GM21367 (cell line): ENCODE results near the gene LRRC66.

Experiments used
- ATAC-seq: cut with Tn5 transposase; IDR thresholded peaks from one replicate; pipeline ENCODE4 v1.9.1; 2021; ENCODE audit not compliant: unreplicated experiment

The LRRC66 gene, protein sequence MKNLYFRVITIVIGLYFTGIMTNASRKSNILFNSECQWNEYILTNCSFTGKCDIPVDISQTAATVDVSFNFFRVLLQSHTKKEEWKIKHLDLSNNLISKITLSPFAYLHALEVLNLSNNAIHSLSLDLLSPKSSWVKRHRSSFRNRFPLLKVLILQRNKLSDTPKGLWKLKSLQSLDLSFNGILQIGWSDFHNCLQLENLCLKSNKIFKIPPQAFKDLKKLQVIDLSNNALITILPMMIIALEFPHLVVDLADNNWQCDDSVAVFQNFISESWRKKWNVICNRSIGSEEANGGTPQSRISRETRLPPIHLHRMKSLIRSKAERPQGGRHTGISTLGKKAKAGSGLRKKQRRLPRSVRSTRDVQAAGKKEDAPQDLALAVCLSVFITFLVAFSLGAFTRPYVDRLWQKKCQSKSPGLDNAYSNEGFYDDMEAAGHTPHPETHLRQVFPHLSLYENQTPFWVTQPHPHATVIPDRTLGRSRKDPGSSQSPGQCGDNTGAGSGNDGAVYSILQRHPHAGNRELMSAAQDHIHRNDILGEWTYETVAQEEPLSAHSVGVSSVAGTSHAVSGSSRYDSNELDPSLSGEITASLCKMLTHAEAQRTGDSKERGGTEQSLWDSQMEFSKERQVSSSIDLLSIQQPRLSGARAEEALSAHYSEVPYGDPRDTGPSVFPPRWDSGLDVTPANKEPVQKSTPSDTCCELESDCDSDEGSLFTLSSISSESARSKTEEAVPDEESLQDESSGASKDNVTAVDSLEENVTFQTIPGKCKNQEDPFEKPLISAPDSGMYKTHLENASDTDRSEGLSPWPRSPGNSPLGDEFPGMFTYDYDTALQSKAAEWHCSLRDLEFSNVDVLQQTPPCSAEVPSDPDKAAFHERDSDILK

DNA sequence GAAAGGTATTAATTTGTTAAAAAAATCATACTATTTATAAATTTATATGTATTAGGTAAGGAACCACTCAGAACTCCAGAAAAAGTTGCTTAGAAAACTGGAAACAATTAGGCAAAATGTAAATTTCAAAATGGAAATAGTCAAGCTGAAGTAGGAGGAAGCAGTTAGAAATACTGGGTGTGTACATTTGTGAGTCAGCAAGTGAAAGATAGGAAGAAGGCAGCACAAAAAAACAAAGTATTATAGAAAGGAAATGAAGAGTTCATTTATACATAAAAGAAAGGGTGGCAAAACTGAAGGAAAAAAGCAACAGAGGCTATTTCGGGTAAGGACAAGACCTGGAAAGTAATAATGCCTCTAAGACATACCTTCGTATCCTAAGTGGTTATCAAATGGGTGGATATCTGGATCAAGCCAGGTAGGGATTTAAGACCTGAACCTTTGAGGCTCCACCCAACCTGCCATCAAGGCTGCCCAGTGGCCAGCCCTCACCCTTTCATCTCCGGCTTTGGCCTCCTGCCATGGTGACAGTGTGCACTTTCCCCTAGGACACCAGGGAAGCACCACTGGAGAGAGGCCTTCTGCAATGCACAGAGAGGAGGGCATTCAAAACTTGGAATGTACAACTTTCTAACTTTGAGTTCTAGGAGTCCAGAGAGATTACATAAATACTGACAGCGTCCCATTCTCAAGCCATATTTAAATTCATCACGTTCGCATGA, at the start of gene LRRC66:
TSS of gene LRRC66 (minus strand) at position 428 of the 722 bp plus-strand sequence. CDS start 2,750 bp downstream, outside the sequence.
- ATAC-seq: no peak

DNA sequence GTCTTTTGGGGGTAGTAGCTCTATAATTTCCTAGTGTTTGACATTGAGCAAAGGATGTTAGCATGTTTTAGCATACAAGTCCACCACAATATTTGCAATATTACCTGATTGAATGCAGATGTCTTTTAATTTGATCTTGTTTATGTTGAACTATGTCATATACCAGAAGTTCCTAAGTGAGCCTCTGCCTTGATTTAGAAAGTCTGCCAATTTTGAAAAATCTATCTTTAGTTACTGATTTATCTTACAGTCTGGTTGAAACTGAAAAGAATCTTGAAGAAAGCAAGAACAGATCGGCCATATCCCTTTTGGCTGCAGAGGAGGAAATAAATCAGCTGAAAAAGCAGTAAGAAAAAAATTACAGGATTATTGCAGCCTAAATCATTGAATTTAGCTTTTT, 49.4 kb upstream of the LRRC66 start:
- no peak for ATAC-seq

DNA sequence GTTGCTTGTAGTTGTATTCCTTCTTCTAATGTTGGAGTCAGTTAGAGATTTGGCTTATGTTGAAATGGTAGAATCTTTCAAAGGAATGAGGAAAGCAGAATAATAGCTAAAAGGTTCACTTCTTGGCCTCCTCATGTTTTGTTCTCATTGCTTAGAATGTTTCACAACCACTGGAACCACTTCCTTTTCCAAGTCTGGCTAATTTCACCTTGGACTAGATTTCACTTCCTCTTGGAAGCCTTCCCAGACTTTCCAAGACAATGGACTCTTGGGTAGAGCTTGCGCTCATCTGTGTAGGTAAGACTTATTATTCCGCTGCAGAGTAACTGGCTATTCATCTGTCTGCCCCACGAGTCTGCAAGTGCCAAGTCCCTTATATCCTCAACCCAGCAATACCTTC, 39.2 kb upstream of the LRRC66 start:
- no peak for ATAC-seq

DNA sequence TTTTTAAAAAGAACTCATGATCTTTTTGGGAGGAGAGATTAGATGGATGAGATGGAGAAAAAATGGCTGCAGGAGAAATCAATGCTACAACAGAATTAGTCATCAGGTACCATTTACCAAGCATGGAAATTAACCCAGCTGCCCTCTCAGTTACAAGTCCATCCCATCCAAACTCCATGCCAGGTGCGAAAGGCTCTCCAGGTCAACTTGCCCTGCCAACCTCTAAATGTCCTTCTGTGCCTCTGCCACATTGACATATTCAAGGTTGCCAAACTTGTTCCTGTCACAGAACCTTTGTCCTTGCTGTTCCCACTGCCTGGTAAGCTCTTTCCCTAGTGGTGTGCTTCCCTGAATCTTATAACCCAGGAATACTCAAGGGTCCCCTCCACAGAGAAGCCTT, 38.1 kb upstream of the LRRC66 start:
- ATAC-seq: no peak

DNA sequence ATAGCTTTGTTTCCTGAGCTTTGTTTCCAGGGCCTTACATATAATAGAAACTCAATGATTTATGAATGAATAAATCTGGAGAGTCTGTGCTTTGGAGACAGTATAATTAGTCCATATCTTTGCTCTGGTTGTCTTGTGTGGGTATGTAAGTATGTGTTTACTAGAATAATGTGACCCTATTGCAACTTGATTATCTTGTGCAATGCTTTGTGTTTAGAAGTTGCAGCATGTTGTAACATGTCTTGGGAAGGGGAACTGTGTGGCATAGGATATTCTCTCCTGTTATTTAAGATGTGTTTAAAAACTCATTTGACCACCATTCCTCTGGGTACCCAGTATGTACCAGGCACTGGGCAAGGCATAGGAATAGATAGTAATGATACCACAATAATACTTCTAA, 37.0 kb upstream of the LRRC66 start:
- no peak for ATAC-seq

DNA sequence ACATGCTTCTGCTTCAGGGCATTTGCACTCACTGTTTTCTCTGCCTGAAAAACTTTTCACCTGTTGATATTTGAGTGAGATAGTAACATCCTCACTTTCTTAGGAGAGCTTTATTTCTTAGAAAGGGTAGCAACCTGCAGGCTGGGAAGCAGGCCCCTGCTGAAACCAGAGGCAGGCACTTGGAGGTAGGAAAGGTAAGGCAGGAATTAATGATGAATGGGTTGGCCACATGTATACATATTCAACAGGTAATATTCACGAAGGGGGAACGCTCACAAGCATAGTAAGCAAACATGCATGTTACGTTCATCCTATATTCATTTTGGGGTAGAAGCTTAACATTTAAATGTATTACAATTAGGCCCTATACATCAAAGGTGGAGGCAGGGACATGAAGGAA, 34.1 kb upstream of the LRRC66 start:
- ATAC-seq: no peak

DNA sequence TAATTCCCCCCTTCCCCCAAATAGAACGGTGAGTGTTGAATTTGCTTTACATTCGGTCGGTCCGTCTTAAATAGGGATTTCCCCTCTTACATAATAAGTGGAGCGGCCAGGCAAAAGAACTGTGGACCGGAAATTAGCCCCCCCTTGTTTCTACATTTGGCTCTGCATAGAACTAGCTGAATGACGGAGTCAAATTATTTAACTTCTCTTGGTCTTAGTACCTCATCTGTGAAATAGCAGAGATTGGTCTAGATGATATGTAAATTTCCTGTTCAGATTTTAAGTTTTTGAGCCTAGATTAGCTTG, 32.3 kb upstream of the LRRC66 start:
- ATAC-seq: peak; percentile 52

DNA sequence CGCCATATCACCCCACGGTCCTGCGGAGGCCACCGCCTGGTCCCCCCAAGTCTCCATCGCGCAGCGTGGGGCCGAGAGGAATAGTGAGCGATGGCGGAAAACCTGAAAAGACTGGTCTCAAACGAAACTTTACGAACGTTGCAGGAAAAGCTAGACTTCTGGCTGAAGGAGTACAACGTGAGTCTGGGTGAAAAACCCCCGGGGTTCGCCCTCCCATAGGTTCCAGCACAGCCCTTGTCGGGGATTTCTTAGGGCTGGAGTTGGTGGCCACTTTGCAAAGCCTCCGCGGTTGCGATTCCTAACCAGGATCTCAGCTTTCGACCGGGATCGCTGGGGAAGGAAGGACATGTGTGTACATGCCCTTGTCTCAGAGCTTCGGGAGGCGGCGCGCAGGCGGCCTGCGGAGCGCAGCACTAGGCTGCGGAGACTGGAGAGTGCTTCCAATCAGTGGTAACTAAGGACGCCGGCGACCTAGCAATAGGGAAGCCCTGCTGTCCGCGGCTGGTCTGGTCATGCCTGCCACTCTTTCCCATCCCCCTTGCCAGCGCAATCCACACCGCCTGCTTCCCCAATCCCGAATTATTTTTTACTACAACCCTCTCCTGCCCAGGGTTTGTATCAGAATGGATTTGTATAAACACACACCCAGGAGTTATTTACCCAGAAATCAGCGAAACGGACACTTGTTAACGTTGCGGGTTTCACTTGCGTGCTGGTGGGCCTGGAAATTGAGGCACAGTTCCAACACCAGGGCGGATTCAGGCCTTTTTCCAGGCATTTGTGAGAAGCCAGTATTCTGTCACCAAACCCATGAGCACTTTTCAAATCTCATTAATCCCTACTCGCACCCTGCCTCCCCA, 31.7 kb upstream of the LRRC66 start:
- peak; percentile 71 for ATAC-seq

DNA sequence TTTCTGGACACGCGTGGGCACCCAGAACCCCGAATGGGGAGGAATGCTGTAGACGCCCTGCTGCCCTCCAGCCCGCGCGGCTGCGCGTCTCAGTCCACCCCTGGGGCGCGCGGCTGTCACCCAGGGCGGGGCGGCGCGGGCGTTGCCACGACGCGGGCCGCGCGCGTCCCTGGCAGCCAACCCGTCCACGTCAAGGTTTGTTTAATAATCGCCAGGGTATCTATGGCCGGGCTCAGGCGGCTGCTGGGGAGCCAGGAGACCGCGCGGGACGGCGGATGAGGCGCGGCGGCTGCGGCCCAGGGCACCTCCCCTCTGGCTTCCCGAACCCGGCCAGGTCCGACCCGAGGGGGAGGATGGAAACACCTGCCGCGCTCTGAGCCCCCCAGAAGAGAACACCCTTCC, 31.1 kb upstream of the LRRC66 start, which contains the start of gene SPATA18:
TSS of gene SPATA18 (plus strand) at position 92 of the 402 bp plus-strand sequence. CDS start 401 bp downstream, outside the sequence.
- ATAC-seq: peak; percentile 35

DNA sequence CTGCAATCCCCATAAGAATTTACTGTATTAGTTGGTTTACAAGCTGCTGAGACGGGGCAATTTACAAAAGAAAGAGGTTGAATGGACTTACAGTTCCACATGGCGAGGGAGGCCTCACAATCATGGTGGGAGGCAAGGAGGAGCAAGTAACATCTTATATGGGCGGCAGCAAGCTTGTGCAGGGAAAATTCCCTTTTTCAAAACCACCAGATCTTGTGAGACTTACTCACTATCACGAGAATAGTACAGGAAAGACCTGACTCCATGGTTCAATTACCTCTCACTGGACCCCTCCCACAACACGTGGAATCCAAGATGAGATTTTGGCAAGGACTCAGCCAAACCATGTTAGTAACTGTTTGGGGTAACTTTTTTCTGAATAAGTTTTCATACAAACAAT, 29.1 kb upstream of the LRRC66 start:
- no peak for ATAC-seq

DNA sequence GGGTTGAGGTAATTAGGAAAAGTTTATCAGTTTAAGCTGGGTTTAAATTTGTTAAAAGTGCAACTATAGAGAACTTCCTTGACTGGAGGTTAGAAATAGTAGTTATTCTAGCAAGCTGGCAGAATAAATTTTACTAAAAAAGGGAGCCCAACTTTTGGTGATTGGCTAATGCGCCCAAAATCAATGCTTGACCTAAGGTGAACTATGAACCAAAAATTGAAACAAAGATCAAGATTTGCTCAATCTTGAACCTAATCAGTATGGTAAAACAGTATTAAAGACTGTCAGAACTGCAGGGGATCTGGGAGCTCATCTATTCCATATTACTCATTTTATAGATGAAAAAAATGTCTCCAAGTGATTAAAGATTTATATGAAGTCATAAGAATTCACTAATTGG, 24.9 kb upstream of the LRRC66 start:
- ATAC-seq: no peak

DNA sequence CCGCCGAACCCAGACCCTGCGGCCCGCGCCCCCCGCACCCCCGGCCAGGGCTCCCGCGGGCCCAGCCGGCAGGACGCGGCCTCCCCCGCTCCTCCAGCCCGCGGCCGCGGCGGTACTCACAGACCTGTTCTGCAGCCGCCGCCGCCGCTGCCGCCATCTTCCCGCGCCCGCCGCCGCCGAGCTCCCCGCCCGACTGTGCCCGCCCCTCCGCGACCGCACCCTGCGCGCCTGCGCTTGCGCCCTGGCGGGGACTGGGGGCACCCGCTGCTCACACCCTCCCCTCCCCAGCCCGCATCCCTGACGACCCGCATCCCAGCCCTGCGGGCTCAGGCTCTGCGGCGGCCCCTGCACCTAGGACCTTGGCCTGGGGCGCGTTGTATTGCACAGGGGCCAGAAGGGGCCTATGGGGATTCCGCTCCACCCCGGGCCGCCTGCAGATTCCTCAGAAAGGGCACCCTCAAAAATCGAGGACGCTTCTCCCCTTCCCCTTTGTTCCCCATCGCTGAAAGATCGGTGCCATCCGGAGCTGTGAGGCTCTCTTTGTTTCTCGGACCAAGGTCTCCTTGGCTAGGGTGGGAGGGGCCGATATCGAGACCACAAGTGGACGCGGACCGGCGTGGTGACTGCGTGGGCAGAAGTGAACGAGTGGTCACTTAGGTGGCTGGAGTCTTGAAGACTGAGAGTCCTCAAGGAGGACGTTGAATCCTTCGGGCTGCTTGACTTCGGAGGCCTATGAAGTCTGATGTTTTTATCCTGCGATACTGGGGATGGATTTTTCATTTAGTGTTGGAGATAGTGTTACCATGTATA, 18.1 kb upstream of the LRRC66 start, which contains the start of gene SGCB:
TSS of gene SGCB (minus strand) at position 197 of the 810 bp plus-strand sequence. CDS start at position 157, 40 bp downstream.
- ATAC-seq: peak; percentile 90

DNA sequence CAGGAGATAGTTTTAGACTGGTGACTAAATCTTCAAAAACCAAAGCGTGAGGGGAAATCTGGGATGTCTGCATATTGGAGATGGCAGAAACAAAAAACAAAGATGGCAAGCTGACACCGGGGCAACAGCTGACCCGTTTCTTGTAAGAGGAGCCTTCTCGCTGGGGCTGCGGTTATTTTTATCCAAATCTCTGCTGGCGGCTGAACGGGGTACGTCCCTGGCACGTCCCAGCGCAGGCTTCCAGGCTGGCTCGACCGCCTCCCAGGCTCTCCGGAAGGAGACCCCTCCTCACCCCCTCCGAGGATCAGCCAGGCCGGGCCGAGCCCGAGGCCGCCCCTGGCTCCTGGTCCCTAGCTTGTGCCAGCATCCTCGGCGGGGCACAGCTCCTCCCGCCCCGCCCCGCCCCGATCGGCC, 17.5 kb upstream of the LRRC66 start:
- ATAC-seq: peak; percentile 55

DNA sequence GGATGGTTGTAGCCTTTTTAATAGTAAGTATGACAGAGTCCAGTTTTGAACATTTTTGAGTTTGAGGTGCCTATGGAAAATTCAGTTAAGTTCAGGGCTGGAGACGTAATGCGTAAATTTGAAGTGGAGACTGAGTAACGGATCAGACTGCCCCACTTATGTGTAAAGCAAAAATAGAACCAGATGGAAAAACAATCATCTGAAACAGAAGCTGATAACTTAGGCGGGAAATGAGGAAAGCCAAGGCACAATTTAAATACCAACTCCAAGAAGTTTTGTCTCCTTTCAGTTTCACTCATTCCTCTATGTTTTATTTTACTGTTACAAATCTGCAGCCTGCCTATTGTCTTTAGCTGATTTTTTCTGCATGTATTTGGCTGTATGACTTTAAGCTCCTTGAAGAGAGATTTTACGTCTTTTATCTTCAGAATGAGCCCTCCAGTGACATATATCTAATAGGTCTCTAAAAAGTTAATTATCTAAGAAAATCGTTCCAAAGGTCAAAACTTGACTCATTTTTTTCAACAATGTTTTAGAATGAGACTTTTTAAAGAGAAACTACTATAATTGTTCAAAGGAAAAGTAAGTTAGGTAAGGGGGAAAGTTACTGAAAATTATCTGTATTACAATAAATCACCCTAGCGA, 16.8 kb upstream of the LRRC66 start:
- no peak for ATAC-seq

DNA sequence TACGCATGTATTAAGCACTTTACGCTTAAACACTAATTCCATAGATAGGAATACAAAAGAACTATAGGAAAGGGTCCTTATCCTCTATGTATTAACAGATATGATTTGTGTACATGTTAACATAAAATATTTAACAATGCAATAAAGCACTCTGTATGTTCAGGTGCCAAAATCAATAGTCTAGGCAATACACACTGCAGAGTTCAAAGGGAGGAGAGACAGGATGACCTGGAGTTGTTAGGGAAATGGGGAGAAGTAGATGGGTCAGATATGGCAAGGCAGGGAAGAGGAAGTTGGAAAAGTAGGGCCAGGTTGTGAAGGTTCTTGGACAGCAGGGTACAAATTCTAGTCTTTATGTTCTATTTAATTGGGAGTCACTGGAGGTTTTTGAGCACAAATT, 15.0 kb upstream of the LRRC66 start:
- ATAC-seq: no peak

DNA sequence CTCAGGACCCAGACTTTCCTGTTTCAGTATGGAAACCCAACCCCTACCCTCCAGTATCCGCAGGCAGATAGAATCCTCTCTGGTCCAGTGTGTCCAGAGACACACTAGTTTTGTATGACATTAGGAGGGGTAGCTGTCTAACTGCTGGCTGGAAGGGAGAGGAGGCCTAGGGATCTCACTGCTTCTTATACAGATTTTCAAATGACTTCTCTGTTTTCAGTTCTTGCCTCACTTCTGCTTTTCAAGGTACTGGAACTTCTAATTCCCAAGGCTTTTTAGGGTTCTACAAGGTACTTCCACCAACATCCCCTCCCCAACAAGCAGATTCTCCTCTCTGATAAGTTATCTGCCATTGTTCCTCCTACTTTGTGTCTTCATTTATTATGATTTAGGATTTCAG, 11.8 kb upstream of the LRRC66 start:
- ATAC-seq: no peak

DNA sequence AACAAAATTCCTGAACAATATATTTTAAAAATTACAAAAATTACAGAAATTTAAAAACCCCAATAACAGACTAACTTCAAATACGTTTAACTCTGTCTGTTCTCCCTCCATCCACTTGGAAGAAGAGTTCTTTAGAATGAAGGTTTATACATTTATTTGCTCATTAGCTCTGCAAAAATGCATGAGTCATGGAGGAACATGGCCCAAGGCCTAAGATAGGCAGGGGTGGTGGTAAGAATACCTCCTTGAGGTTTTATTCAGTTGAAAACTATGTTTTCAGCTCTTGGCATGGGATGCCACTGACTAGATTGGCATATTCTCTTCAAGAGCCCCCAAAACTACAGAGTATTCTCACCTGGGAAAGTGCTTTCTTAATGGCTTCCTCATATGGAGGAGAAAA, 8.8 kb upstream of the LRRC66 start:
- ATAC-seq: no peak

DNA sequence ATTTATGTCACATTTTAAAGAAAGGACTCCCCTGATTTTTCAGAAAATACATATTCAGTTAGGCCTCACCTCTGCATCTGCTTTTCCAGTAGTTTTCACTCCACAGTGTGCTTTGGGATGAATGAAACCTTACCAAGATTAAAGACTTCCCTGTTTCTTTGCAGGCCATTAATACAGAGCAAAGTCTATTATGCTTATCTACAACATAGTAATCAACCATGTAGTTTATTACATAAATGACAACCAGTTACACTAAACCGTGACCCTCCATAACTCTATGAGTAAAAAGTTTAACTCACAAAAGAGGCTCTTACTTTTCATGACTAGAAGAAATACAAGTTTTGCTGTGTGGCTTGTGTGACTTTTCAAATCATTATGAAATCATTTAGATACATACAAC, 2.3 kb downstream of the LRRC66 start:
- ATAC-seq: no peak

DNA sequence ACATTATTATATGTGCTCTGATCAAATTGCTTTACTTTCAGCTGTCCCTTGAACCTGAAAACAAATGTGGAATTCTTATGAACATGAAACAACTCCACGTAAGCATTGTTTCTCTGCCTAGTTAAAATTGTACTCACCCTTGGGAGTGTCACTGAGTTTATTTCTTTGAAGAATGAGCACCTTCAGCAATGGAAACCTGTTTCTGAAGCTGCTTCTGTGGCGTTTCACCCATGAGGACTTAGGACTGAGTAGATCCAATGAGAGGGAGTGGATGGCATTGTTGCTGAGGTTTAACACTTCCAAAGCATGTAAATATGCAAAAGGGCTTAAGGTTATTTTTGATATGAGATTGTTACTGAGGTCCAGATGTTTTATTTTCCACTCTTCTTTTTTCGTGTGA, 3.2 kb downstream of the LRRC66 start:
- ATAC-seq: no peak
